ENCODE results near the gene CHKB.
"Not testable (repeated sequence)": the region's sequence is repeated elsewhere in the genome, so short reads cannot be mapped to it uniquely, and the experiment has no call there.

CHKB gene

GRCh38 chr22:50611341-50612060 is 28.9 kb upstream of the CHKB start:
- DNase-seq = no peak

DNA sequence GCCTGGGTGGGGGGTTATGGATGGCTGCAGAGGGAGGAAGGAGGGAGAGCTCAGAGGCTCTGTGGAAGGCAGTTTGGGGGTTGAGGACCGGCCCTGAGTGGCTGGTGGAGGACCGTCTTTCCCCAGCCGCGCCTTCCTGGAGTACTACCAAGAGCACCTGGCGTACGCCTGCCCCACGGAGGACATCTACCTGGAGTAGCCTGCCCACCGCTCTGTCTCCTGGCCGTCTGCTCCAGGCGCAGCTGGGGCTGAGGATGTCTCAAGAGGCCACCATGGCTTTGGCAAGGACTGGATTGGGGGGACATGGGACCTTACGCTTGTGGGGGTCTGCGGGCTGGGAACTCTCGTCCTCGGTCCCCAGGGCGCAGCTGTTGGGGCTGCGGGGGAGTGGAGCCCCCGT is 27.9 kb upstream of the CHKB start:
- DNase-seq = no peak

GRCh38 chr22:50610041-50610451 is 27.4 kb upstream of the CHKB start:
- no peak for DNase-seq

DNA sequence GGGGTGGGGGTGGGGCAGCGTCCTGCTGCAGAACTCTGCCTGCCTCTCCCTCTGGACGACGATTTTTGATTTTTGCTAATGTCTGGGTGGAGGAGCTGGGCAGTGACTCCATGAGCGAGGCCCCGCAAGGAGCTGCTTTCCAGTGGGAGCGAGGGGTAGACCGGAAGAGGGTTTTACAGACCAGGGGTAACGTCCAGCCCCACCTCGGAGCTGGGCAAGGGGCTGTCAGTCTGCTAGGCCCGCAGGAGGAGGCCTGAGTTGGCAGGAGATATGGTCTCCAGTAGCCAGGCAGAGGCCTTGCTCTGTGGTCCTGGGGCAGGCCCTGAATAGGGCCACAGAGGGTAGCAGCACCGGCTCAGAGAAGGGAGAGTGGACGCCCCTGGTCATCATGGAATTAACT is 26.9 kb upstream of the CHKB start:
- DNase-seq = no peak

DNA sequence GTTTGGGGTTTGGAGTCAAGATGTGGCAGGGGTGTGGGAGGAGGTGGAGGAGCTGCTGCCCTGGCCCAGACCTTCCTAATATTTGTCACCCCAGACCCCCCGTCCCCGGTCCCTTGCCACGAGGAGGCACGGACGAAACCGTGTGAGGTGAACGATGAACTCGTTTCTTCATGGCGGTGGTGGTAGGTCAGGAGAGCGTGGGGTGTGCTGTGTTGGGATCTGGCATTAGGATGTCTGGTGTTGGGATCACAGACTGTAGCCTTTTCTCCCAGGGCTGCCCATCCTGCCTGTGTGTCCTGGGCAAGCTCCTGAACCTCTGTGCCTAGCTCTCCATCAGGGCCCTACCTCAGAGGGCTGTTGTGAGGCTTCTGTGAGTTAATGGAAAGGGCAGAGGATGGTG is 26.3 kb upstream of the CHKB start:
- DNase-seq = no peak

DNA sequence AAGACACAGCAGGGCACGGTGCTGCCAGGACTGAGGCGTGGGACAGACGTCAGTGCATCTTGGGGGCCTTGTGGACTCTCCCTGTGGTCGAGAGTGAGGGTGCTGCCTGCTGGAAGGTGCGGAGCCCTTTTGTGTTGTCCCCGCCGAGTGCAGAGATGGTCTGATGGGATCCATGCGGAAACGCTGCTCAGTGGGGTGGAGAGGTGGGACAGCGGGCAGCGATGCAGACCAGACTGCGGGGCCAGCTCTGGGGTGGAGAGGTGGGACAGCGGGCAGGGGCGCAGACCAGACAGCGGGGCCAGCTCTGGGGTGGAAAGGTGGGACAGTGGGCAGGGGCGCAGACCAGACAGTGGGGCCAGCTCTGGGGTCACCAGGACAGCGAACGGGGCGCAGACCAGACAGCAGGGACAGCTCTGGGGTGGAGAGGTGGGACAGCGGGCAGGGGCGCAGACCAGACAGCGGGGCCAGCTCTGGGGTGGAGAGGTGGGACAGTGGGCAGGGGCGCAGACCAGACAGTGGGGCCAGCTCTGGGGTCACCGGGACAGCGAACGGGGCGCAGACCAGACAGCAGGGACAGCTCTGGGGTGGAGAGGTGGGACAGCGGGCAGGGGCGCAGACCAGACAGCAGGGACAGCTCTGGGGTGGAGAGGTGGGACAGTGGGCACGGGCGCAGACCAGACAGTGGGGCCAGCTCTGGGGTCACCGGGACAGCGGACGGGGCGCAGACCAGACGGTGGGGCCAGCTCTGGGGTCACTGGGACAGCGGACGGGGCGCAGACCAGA is 25.6 kb upstream of the CHKB start:
- DNase-seq = not testable (repeated sequence)

DNA sequence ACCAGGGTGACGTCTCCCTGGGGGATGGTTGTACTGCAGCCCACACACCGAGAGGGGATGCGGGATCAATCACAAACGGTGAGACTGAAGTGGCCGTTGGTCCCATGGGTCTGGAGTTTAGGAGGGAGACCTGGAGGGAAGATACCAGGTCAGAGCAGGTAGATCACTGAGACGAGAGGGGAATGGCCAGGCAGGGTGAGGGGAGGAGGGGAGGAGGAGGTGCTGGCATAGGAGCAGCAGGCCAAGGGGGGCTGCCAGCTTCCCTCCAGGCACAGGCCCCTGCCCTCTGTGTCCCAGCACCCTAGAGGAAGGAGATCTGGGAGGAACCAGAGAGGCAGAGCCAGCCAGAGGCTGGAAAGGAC is 25.0 kb upstream of the CHKB start:
- no peak for DNase-seq

- DNase-seq = no peak
Measured at GRCh38 chr22:50606946-50607658, 24.5 kb upstream of the CHKB start.

DNA sequence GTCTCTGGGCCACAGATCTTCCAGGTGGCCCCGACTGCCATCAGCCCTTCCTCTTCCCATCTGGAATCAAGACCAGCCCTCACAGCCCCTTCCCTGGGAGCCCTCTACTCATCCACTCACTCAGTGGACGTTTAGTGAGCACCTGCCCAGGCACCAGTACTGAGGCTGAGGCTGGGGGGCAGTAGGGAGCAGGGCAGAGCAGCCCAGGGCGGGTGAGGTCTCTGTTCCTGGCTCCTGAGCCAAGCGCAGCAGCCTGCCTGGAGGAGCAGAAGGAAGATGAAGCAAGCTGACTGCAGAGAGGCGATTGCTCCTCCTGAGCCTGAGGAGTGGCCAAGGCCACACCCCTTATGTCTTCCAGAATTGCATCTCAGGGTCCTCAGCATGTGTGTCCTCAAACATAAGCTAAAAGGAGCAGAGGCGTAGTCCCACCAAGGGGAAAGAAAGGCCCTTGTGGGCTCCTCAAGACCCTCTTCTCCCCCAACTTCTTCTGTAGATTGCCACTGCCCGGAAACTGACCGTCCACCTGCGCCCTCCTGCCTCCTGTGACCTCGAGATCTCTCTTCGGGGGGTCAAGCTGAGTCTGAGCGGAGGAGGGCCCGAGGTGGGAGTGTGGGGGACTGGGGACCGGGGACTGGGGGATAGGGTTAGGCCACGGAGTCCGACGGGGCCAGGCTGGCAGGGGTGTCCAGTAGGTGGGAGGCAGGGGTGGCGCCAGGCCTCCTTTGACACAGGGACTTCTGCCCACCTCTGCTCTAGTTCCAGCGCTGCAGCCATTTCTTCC is 23.7 kb upstream of the CHKB start:
- DNase-seq = no peak

DNA sequence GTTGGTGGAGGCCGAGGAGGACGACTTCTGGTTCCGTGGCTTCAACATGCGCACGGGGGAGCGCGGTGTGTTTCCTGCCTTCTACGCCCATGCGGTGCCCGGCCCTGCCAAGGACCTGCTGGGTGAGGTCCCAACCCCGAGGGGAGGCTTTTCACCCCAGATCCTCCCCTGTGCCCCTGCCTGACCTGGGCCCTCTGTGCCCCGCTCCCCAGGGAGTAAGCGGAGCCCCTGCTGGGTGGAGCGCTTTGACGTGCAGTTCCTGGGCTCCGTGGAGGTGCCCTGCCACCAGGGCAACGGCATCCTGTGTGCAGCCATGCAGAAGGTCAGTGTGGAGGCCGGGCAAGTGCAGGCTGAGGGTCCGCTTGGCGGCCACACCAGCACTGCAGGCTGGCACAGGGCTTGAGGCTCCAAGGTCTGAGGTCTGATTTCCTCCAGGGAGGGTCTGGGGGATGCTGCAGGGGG is 23.0 kb upstream of the CHKB start:
- DNase-seq = no peak

- no peak for DNase-seq
Measured at GRCh38 chr22:50605002-50605612, 22.5 kb upstream of the CHKB start.

- DNase-seq = no peak
Measured at GRCh38 chr22:50604256-50605001, 21.8 kb upstream of the CHKB start.

- no peak for DNase-seq
Measured at GRCh38 chr22:50603511-50604255, 21.0 kb upstream of the CHKB start.

DNA sequence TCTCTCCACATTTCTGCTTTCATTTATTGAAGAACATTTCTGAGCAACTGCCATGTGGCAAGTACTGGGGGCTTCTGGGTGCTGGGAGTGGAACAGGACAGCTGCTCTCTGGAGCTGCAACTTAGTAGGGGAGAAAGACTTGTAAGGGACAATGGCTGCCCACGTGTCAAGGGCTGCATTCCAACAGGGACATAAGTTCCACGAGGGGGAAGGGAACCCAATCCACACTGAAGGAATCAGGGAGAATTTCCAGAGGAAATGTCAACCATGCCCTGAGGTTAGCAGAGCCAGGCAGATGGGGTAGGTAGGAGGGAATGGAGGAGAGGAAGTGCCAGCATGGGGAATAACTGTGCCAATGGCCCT is 19.7 kb upstream of the CHKB start:
- DNase-seq = no peak

- no peak for DNase-seq
Measured at GRCh38 chr22:50601669-50602337, 19.2 kb upstream of the CHKB start.

DNA sequence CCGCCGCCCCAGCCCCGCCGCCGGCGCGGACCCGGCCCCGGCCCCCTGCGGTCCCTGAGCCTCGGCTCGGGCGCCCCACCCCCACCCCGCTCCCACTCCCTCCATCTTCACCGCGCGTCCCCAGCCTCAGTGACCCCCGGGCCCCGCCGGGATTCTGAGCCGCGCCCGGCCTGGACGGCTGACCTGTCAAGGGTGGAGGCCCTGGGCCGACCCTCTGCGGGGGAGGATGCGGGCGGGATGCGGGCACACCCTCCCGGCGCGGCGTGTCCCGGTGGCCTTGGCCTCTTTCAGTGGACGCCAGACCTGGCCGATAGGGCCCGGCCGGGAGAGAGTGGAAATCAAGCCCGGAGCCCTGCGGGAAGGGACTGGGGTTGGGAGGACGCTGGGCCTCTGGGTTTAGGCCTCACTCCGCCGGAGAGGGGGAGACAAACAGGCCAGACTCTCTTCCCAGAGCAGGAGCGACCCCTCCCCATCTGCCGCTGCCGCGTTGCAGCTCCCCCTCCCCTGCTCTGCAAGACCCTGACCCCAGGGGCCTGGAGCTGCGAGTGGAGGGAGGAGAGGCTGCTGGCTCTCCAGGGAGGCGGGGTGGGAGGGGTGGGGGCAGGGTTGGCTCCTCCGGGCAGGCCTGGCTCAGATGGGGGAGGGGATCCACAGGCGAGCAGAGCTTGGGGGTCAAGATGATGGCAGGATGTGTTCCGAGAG is 18.5 kb upstream of the CHKB start:
- no peak for DNase-seq

DNA sequence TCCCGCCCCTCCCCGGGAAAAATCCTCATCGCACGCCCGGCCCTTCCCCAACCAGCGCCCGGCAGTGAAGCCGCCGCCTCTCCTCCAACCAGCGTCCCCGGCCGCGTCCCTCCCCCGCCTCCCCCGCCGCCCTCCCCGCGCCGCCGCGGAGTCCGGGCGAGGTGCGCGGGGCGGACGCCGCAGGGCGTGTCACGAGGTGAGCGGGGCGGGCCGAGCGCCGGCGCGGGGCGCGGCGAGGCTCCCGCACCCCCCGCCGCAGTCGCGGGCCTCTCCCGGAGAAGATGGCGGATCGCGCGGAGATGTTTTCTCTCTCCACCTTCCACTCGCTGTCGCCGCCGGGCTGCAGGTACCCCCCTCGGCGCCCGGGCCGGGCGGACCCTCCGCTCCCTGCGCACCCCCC is 17.9 kb upstream of the CHKB start, which contains the start of gene MAPK8IP2:
Gene MAPK8IP2, plus strand, starts transcription at position 256 of the 400 bp plus-strand sequence. Its CDS starts 26 bp downstream, at position 282.
- no peak for DNase-seq

GRCh38 chr22:50599816-50600455 is 17.3 kb upstream of the CHKB start:
- peak; percentile 72 for DNase-seq

GRCh38 chr22:50597097-50597496 is 14.4 kb upstream of the CHKB start:
- no peak for DNase-seq
